Activated CD4-positive, alpha-beta T cell treated with anti-CD3 and anti-CD28 coated beads, Interleukin-2, Interleukin-4, amounts not matched to agents 100 ng/mL and 50 ng/mL, durations not matched to agents 16 hours and 8 hours (primary cell): ENCODE measurements around the gene PCDHGA1.
A peak's percentile ranks its signal among the peaks of the same experiment; 100 is the strongest.

Source experiments
- DNase-seq: peaks from one replicate; pipeline ENCODE4 v3.0.0-alpha.2; 2020; ENCODE audit warnings: low spot score

PCDHGA1 gene

GRCh38 chr5:141529873-141530272, 199.6 kb downstream of the PCDHGA1 start:
- no peak for DNase-seq

GRCh38 chr5:141532726-141533125, 202.4 kb downstream of the PCDHGA1 start:
- no peak for DNase-seq

- DNase-seq: no peak
Observed at GRCh38 chr5:141533897-141534296, 203.6 kb downstream of the PCDHGA1 start.

- DNase-seq: no peak
Observed at GRCh38 chr5:141534492-141535213, 204.3 kb downstream of the PCDHGA1 start.

- DNase-seq: no peak
Observed at GRCh38 chr5:141543053-141543452, 212.7 kb downstream of the PCDHGA1 start.

- no peak for DNase-seq
Observed at GRCh38 chr5:141547488-141547887, 217.2 kb downstream of the PCDHGA1 start.

- DNase-seq: no peak
Observed at GRCh38 chr5:141547921-141548320, 217.6 kb downstream of the PCDHGA1 start.

GRCh38 chr5:141557681-141558136, 227.4 kb downstream of the PCDHGA1 start:
- peak; percentile 73 for DNase-seq

GRCh38 chr5:141558150-141558549, 227.8 kb downstream of the PCDHGA1 start:
- no peak for DNase-seq

- DNase-seq: no peak
Observed at GRCh38 chr5:141559461-141559860, 229.1 kb downstream of the PCDHGA1 start.

GRCh38 chr5:141560151-141560550, 229.8 kb downstream of the PCDHGA1 start:
- no peak for DNase-seq

GRCh38 chr5:141560725-141561483, 230.6 kb downstream of the PCDHGA1 start:
- DNase-seq: no peak
